HepG2 (cell line): Measurements from ENCODE around the gene TCAF1. TPM values are rescaled to one million over a fixed set of nuclear protein-coding genes. Genes with fewer than 3 reads are reported as not detected.

Experiments used
- ADNP ChIP-seq: sonication (generic); formaldehyde crosslinking; IDR thresholded peaks from 2 replicates; pipeline ENCODE4 v1.4.0; 2020; ENCODE audit warnings: missing genetic modification reagents
- KDM2A ChIP-seq: sonication (generic); formaldehyde crosslinking; IDR thresholded peaks from 2 replicates; pipeline ENCODE4 v1.4.0; 2020; ENCODE audit warnings: low read depth, missing genetic modification reagents, borderline replicate concordance
- PITX1 ChIP-seq: sonication (generic); formaldehyde crosslinking; IDR thresholded peaks from 2 replicates; pipeline ENCODE4 v1.5.1; 2020; ENCODE audit warnings: mild to moderate bottlenecking, missing genetic modification reagents
- PRPF4 ChIP-seq: fragments of 200-400 bp; formaldehyde crosslinking; IDR thresholded peaks from 2 replicates; pipeline ENCODE4 v1.6.1; 2016; ENCODE audit warnings: low read length, low read depth; ENCODE audit not compliant: poor library complexity, severe bottlenecking
- RFXANK ChIP-seq: IDR thresholded peaks from 2 replicates; pipeline ENCODE4 v1.6.1; 2016
- TSC22D2 ChIP-seq: sonication (generic); formaldehyde crosslinking; IDR thresholded peaks from 2 replicates; pipeline ENCODE4 v1.5.1; 2020; ENCODE audit warnings: missing genetic modification reagents, mild to moderate bottlenecking, borderline replicate concordance
- ZIK1 ChIP-seq: sonication (generic); formaldehyde crosslinking; IDR thresholded peaks from 2 replicates; pipeline ENCODE4 v1.5.0; 2020; ENCODE audit warnings: mild to moderate bottlenecking, low read depth, missing genetic modification reagents, borderline replicate concordance
- ZNF234 ChIP-seq: sonication (generic); formaldehyde crosslinking; conservative IDR thresholded peaks from 2 replicates; pipeline ENCODE4 v1.5.1; 2020; ENCODE audit warnings: mild to moderate bottlenecking, missing genetic modification reagents
- polyA plus RNA-seq, 8 experiments: library from polyadenylated mRNA; depleted of rRNA in 3 of 8; stranded (reverse) in 7 of 8; unstranded in 1 of 8; fragments of >200 nt; fragmentation: Illumina TruSeq in 4 of 8; extraction: Trizol in 4 of 8; gene quantifications; 2 replicates each; pipeline versions ENCODE4 v1.2.1 to v1.2.3, GENCODE V29; 2011 to 2016; ENCODE audit warnings: low read depth in 4 of 8, missing spikeins in 1 of 8, mixed read lengths in 1 of 8; ENCODE audit not compliant: insufficient read depth in 1 of 8
- total RNA-seq, 5 experiments: library from RNA; depleted of rRNA; stranded (reverse); fragments of >200 nt; fragmentation: Illumina TruSeq; extraction: Trizol; gene quantifications; 2 replicates each; pipeline ENCODE4 v1.2.3, GENCODE V29; 2016; ENCODE audit warnings: low read depth in 1 of 5
- TF ChIP-seq, protein P1 (sequence below): sonication (generic); formaldehyde crosslinking; IDR thresholded peaks from 2 replicates; pipeline ENCODE4 v1.4.0; 2020; ENCODE audit warnings: missing genetic modification reagents
- TF ChIP-seq, protein P2 (sequence below): sonication (generic); formaldehyde crosslinking; IDR thresholded peaks from 2 replicates; pipeline ENCODE4 v1.8.0; 2022; ENCODE audit warnings: mild to moderate bottlenecking, missing genetic modification reagents, moderate library complexity
- TF ChIP-seq, protein P3 (sequence below): sonication (generic); formaldehyde crosslinking; IDR thresholded peaks from 2 replicates; pipeline ENCODE4 v1.4.0; 2020; ENCODE audit warnings: mild to moderate bottlenecking, missing genetic modification reagents
- TF ChIP-seq, protein P4 (sequence below): sonication (generic); formaldehyde crosslinking; IDR thresholded peaks from 2 replicates; pipeline ENCODE4 v1.8.1; 2022; ENCODE audit warnings: low read depth, mild to moderate bottlenecking, missing genetic modification reagents
- TF ChIP-seq, protein P5 (sequence below): sonication (generic); formaldehyde crosslinking; IDR thresholded peaks from 2 replicates; pipeline ENCODE4 v1.8.0; 2022; ENCODE audit warnings: mild to moderate bottlenecking, missing genetic modification reagents, borderline replicate concordance
- TF ChIP-seq, protein P6 (sequence below): sonication (generic); formaldehyde crosslinking; IDR thresholded peaks from 2 replicates; pipeline ENCODE4 v1.5.1; 2020; ENCODE audit warnings: mild to moderate bottlenecking, missing genetic modification reagents, borderline replicate concordance

Gene TCAF1
- total and polyA plus RNA-seq, 2 of the 13 experiments (the other 11 are each of a cell fraction or from before 2014, with no cell fraction given), result 36.2 to 101 TPM

DNA sequence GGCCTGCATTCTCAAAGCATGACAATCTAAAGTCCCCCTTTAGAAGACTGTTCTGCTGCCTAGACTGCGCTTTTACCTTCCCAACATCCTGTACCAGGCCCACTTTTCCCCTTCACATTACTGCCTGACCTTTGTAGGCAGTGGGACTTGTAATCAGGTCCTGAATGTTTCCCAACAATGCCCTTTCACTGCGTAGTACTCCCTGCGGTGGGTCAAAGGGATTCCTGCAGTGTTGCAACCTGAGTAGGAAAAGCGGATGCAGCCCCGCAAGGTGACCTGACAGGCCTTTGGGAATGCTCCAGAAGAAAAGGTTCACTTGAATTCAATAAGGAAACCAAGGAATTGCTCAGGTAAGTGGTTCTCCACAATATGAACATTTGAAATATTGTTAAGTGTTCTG is 4.9 kb upstream of the TCAF1 start (continued):
- TF ChIP-seq, protein P1, sequence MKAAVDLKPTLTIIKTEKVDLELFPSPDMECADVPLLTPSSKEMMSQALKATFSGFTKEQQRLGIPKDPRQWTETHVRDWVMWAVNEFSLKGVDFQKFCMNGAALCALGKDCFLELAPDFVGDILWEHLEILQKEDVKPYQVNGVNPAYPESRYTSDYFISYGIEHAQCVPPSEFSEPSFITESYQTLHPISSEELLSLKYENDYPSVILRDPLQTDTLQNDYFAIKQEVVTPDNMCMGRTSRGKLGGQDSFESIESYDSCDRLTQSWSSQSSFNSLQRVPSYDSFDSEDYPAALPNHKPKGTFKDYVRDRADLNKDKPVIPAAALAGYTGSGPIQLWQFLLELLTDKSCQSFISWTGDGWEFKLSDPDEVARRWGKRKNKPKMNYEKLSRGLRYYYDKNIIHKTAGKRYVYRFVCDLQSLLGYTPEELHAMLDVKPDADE (CRISPR knock-in tag), result no peak
- TF ChIP-seq, protein P2, sequence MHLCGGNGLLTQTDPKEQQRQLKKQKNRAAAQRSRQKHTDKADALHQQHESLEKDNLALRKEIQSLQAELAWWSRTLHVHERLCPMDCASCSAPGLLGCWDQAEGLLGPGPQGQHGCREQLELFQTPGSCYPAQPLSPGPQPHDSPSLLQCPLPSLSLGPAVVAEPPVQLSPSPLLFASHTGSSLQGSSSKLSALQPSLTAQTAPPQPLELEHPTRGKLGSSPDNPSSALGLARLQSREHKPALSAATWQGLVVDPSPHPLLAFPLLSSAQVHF (CRISPR knock-in tag), result no peak
- TF ChIP-seq KDM2A (CRISPR knock-in tag) (peak; percentile 68), TSC22D2 (CRISPR knock-in tag) (no peak), ADNP (CRISPR knock-in tag) (no peak), PITX1 (CRISPR knock-in tag) (peak; percentile 84), PRPF4 (no peak), ZIK1 (no peak), ZNF234 (no peak), RFXANK (CRISPR knock-in tag) (no peak)
- TF ChIP-seq, protein P3, sequence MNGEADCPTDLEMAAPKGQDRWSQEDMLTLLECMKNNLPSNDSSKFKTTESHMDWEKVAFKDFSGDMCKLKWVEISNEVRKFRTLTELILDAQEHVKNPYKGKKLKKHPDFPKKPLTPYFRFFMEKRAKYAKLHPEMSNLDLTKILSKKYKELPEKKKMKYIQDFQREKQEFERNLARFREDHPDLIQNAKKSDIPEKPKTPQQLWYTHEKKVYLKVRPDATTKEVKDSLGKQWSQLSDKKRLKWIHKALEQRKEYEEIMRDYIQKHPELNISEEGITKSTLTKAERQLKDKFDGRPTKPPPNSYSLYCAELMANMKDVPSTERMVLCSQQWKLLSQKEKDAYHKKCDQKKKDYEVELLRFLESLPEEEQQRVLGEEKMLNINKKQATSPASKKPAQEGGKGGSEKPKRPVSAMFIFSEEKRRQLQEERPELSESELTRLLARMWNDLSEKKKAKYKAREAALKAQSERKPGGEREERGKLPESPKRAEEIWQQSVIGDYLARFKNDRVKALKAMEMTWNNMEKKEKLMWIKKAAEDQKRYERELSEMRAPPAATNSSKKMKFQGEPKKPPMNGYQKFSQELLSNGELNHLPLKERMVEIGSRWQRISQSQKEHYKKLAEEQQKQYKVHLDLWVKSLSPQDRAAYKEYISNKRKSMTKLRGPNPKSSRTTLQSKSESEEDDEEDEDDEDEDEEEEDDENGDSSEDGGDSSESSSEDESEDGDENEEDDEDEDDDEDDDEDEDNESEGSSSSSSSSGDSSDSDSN (CRISPR knock-in tag), result peak; percentile 53; the same call in 1 of the 2 replicates
- TF ChIP-seq, protein P4, sequence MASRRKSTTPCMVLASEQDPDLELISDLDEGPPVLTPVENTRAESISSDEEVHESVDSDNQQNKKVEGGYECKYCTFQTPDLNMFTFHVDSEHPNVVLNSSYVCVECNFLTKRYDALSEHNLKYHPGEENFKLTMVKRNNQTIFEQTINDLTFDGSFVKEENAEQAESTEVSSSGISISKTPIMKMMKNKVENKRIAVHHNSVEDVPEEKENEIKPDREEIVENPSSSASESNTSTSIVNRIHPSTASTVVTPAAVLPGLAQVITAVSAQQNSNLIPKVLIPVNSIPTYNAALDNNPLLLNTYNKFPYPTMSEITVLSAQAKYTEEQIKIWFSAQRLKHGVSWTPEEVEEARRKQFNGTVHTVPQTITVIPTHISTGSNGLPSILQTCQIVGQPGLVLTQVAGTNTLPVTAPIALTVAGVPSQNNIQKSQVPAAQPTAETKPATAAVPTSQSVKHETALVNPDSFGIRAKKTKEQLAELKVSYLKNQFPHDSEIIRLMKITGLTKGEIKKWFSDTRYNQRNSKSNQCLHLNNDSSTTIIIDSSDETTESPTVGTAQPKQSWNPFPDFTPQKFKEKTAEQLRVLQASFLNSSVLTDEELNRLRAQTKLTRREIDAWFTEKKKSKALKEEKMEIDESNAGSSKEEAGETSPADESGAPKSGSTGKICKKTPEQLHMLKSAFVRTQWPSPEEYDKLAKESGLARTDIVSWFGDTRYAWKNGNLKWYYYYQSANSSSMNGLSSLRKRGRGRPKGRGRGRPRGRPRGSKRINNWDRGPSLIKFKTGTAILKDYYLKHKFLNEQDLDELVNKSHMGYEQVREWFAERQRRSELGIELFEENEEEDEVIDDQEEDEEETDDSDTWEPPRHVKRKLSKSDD (CRISPR knock-in tag), result 0 out of 2 replicates have a peak, but pooled peaks have one; percentile 66
- TF ChIP-seq, protein P5, sequence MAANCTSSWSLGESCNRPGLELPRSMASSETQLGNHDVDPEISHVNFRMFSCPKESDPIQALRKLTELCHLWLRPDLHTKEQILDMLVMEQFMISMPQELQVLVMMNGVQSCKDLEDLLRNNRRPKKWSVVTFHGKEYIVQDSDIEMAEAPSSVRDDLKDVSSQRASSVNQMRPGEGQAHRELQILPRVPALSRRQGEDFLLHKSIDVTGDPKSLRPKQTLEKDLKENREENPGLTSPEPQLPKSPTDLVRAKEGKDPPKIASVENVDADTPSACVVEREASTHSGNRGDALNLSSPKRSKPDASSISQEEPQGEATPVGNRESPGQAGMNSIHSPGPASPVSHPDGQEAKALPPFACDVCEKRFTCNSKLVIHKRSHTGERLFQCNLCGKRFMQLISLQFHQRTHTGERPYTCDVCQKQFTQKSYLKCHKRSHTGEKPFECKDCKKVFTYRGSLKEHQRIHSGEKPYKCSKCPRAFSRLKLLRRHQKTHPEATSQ (CRISPR knock-in tag), result peak; percentile 88; the same call in 1 of the 2 replicates
- TF ChIP-seq, protein P6, sequence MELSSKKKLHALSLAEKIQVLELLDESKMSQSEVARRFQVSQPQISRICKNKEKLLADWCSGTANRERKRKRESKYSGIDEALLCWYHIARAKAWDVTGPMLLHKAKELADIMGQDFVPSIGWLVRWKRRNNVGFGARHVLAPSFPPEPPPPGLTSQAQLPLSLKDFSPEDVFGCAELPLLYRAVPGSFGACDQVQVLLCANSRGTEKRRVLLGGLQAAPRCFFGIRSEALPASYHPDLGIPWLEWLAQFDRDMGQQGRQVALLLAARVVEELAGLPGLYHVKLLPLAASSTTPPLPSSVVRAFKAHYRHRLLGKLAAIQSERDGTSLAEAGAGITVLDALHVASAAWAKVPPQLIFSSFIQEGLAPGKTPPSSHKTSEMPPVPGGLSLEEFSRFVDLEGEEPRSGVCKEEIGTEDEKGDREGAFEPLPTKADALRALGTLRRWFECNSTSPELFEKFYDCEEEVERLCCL (CRISPR knock-in tag), result no peak
